ENCODE data around the gene ATP8B3.

DNA sequence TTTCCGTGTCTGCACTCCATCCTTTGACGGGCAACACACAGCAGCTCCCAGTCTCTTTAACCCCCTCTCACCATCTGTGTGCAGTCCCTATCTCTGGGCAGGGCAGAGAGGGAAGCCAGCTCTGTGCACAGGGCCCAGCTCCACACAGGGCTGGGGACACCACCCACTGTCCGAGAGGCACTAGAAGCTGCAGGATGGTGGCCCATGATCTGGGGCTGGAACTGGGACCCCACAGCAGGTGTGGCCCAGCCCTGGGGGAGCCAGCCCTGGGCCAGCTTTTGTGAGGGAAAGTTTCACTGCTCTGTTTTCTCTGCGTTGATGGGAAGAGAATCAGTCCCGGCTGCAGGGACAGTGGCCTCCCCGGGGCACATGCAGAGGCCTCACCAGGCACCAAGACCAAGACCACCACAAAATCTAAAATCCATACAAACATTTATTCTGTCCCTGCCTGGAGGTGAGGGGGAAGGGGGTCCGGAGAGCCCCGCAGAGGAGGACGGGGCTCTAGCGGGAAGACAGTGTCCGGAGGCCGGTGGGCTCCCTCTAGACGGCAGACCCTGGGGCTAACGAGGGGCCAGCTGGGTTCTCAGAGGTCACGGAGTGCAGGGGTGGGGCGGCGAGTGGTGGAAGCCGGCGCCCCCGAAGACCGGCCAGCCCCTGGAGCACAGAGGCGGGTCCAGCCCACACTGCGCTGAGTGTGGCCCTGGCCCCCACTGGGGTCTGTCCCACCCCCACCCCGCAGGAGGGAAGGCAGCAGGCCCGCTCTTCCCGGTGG lies 2.9 kb upstream of the ATP8B3 start:
- TF ChIP-seq, protein P1, sequence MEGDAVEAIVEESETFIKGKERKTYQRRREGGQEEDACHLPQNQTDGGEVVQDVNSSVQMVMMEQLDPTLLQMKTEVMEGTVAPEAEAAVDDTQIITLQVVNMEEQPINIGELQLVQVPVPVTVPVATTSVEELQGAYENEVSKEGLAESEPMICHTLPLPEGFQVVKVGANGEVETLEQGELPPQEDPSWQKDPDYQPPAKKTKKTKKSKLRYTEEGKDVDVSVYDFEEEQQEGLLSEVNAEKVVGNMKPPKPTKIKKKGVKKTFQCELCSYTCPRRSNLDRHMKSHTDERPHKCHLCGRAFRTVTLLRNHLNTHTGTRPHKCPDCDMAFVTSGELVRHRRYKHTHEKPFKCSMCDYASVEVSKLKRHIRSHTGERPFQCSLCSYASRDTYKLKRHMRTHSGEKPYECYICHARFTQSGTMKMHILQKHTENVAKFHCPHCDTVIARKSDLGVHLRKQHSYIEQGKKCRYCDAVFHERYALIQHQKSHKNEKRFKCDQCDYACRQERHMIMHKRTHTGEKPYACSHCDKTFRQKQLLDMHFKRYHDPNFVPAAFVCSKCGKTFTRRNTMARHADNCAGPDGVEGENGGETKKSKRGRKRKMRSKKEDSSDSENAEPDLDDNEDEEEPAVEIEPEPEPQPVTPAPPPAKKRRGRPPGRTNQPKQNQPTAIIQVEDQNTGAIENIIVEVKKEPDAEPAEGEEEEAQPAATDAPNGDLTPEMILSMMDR (IDR thresholded peaks at IDR 0.05): no peak
- no peak for TF ChIP-seq EP300 (IDR thresholded peaks at IDR 0.05)
- no peak for TF ChIP-seq POLR2A (IDR thresholded peaks at IDR 0.05)
